PC-3 (cell line): Measurements from ENCODE around the gene GPR146. TPM values are rescaled to one million over a fixed set of nuclear protein-coding genes. Genes with fewer than 3 reads are reported as not detected.

Experiments used
- ATAC-seq: fragments of 200-7000 bp; cut with Tn5 transposase; 2 replicates; pipeline ENCODE4 v1.9.1; 2020; ENCODE audit warnings: mild to moderate bottlenecking, moderate library complexity
- BruUV-seq: library from RNA; stranded (reverse); fragments of 400-500 nt; replicated peaks from 2 replicates; lab custom pipeline; 2021; lab: Mats Ljungman, UMichigan
- CTCF ChIA-PET: fragments of 300-600 bp; sonication (Branson Sonifier 250); formaldehyde crosslinking; loops from one replicate; lab custom pipeline; 2022; ENCODE audit warnings: antibody characterized with exemption; lab: Charles Lee
- POLR2A ChIA-PET: fragments of 300-600 bp; sonication (Branson Sonifier 250); formaldehyde crosslinking; loops from one replicate; lab custom pipeline; 2022; ENCODE audit warnings: antibody characterized with exemption; ENCODE audit not compliant: unreplicated experiment; lab: Charles Lee
- DNase-seq: peaks from one replicate; pipeline ENCODE4 v3.0.0-alpha.2; 2015
- H2AFZ ChIP-seq: fragments of 300-600 bp; sonication (generic); 2 replicates; pipeline ENCODE4 v1.6.0; 2016; ENCODE audit warnings: antibody characterized with exemption, low read length
- H3F3A ChIP-seq: fragments of 300-600 bp; sonication (generic); one replicate; pipeline ENCODE4 v1.6.0; 2017; ENCODE audit warnings: antibody characterized with exemption, low read length, control low read depth, mild to moderate bottlenecking; ENCODE audit not compliant: unreplicated experiment
- H3K27ac ChIP-seq: fragments of 300-600 bp; sonication (generic); 2 replicates; pipeline ENCODE4 v1.5.1; 2016; ENCODE audit warnings: mild to moderate bottlenecking, low read length
- H3K27me3 ChIP-seq: fragments of 300-600 bp; sonication (generic); 2 replicates; pipeline ENCODE4 v1.6.1; 2016; ENCODE audit warnings: low read length, mixed read lengths
- H3K36me3 ChIP-seq: fragments of 300-600 bp; sonication (generic); 2 replicates; pipeline ENCODE4 v1.6.1; 2016; ENCODE audit warnings: low read depth, mixed run types, low read length, mixed read lengths
- H3K4me1 ChIP-seq: fragments of 300-600 bp; sonication (generic); 2 replicates; pipeline ENCODE4 v1.5.1; 2016; ENCODE audit warnings: low read length; ENCODE audit not compliant: insufficient read depth
- H3K4me2 ChIP-seq: fragments of 300-600 bp; sonication (generic); 2 replicates; pipeline ENCODE4 v1.6.0; 2016; ENCODE audit warnings: low read length
- H3K4me3 ChIP-seq: fragments of 300-600 bp; sonication (generic); 2 replicates; pipeline ENCODE4 v1.5.1; 2016; ENCODE audit warnings: mild to moderate bottlenecking, low read length, mixed read lengths
- H3K79me2 ChIP-seq: fragments of 300-600 bp; sonication (generic); 2 replicates; pipeline ENCODE4 v1.6.1; 2017; ENCODE audit warnings: low read length, mixed read lengths
- H3K9ac ChIP-seq: fragments of 300-600 bp; sonication (generic); 2 replicates; pipeline ENCODE4 v1.6.0; 2016; ENCODE audit warnings: mild to moderate bottlenecking, low read length
- H3K9me2 ChIP-seq: fragments of 300-600 bp; sonication (generic); replicated peaks from 2 replicates; pipeline ENCODE4 v1.6.1; 2016; ENCODE audit warnings: mixed run types, low read length, mixed read lengths
- H3K9me3 ChIP-seq: fragments of 300-600 bp; sonication (generic); 2 replicates; pipeline ENCODE4 v1.6.1; 2016; ENCODE audit warnings: low read length, mixed read lengths
- H4K20me1 ChIP-seq: fragments of 300-600 bp; sonication (generic); 2 replicates; pipeline ENCODE4 v1.6.1; 2016; ENCODE audit warnings: low read length, mixed read lengths
- EZH2 ChIP-seq: fragments of 300-600 bp; sonication (generic); IDR thresholded peaks from one replicate; pipeline ENCODE4 v1.6.1; 2017; ENCODE audit warnings: antibody characterized with exemption, mild to moderate bottlenecking, low read length; ENCODE audit not compliant: unreplicated experiment
- EZH2phosphoT487 ChIP-seq: fragments of 300-600 bp; sonication (generic); IDR thresholded peaks from 2 replicates; pipeline ENCODE4 v1.6.1; 2018; ENCODE audit warnings: mild to moderate bottlenecking, antibody characterized with exemption, low read length, borderline replicate concordance
- intact Hi-C: fragments of 100-400 bp; cut with micrococcal nuclease; formaldehyde crosslinking; loops from 2 replicates; pipeline ENCODE4 v1.9.0; 2023
- total RNA-seq: library from RNA; depleted of rRNA; stranded (reverse); fragments of >200 nt; gene quantifications from 2 replicates; pipeline ENCODE4 v1.2.3, GENCODE V29; 2014
- TF ChIP-seq, protein P1 (sequence below): fragments of 300-600 bp; sonication (generic); conservative IDR thresholded peaks from 2 replicates; pipeline ENCODE4 v1.5.1; 2017; ENCODE audit warnings: antibody characterized with exemption, low read depth, mild to moderate bottlenecking, low read length

The GPR146 gene
- total RNA-seq, 1 experiment from 2014 or later = 2.7 TPM

DNA sequence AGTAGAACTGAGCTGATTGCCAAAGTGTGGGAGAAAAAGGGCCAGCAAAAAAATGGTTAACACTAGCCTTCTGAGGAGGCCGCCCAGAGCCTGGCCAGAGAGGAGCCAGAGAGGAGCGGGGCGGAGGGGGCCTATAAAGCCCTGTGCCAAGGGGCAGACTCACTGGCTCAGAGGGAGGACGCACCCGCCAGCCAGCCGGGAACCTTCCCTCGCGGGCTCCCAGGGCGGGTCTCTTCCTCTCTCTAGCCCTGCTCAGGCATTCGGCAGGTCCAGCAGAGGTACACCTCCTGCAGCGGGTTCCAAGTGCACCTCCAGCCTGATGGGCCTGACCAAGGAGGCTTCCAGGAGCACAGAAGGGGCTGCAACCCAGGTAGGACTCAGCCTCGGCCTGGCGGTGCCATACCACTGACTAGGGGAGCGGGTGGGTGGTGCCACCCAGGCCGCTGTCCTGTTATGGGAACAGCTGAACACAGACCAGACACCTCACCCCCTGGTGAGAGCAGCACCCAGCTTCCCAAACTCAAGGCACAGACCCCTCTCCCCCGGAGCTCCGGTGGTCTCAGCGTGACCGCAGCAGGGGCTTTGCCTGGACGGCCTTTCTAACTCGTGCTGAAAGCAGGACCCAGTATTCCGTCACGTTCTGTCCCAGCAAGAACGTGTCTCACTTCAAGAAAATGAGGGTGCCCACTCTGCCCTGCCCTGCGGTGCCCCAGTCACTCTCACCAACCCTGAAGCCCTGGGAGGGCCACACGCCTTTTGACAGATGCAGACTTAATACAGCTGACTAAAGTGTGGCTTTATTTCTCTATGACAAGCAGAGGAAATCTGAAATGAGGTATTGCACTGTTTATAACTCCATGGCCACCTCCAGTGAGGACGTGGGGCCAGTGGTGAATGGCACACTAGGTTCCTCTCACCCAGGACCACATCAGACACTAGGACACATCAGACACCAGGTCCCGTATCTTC is 43.9 kb downstream of the GPR146 start, which contains the start of gene GPER1:
TSS of gene GPER1 (plus strand) at position 162 of the 969 bp plus-strand sequence. CDS start 3,616 bp downstream, outside the sequence.
- no peaks in the 10 kb centered on the region for H3F3A ChIP-seq
- H3K4me1 ChIP-seq = peaks cover 31% of the 10 kb centered on the region
- no peaks in the 10 kb centered on the region for H4K20me1 ChIP-seq
- peak within 1 kb of the TSS; percentile 82 for H2AFZ ChIP-seq
- H3K27ac ChIP-seq = peak within 1 kb of the TSS; percentile 57
- no peaks in the 10 kb centered on the region for H3K9me2 ChIP-seq
- H3K4me2 ChIP-seq = peak within 1 kb of the TSS; percentile 88
- DNase-seq (peak; percentile 67), ATAC-seq (peak; percentile 79)
- intact Hi-C loops = loop anchor here (1.0 to 5.0 kb wide), 3 partner anchors 57 to 89 kb away; no protein-coding TSS in a partner anchor
- peaks cover 5% of the 10 kb centered on the region for H3K79me2 ChIP-seq
- BruUV-seq = no TSS peak
- ChIA-PET CTCF (interaction anchor here (0.6 to 1.2 kb wide), 2 partner anchors 35 to 56 kb away, joined by 3 to 5 read pairs; no protein-coding TSS in a partner anchor), POLR2A (no interaction called here)
- peak within 1 kb of the TSS; percentile 71 for H3K9ac ChIP-seq
- H3K36me3 ChIP-seq = no peaks in the 10 kb centered on the region
- peak within 1 kb of the TSS; percentile 70 for H3K4me3 ChIP-seq
- H3K9me3 ChIP-seq = no peaks in the 10 kb centered on the region
- TF ChIP-seq, protein P1, sequence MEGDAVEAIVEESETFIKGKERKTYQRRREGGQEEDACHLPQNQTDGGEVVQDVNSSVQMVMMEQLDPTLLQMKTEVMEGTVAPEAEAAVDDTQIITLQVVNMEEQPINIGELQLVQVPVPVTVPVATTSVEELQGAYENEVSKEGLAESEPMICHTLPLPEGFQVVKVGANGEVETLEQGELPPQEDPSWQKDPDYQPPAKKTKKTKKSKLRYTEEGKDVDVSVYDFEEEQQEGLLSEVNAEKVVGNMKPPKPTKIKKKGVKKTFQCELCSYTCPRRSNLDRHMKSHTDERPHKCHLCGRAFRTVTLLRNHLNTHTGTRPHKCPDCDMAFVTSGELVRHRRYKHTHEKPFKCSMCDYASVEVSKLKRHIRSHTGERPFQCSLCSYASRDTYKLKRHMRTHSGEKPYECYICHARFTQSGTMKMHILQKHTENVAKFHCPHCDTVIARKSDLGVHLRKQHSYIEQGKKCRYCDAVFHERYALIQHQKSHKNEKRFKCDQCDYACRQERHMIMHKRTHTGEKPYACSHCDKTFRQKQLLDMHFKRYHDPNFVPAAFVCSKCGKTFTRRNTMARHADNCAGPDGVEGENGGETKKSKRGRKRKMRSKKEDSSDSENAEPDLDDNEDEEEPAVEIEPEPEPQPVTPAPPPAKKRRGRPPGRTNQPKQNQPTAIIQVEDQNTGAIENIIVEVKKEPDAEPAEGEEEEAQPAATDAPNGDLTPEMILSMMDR = no peak
- TF ChIP-seq EZH2 = no peak
- no peak for TF ChIP-seq EZH2phosphoT487
- no peaks in the 10 kb centered on the region for H3K27me3 ChIP-seq

DNA sequence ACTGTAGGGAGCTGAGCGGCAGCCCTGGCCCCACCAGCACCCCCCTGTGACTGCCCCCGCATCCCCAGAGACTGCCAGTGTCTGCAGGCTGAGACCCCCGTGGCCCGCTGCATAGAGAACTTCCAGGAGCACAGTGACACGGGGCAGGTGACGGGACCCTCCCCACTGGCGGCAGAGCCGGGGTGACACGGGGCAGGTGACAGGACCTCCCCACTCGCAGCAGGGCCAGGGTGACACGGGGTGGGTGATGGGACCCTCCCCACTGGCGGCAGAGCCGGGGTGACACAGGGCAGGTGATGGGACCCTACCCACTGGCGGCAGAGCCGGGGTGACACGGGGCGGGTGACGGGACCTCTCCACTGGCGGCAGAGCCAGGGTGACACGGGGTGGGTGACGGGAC is 45.9 kb downstream of the GPR146 start:
- Histone ChIP-seq H3K79me2 (peaks cover 5% of the 10 kb centered on the region), H3K4me1 (peaks cover 31% of the 10 kb centered on the region), H3K27ac (no peak overlapping the region), H3F3A (no peaks in the 10 kb centered on the region), H3K9me2 (no peaks in the 10 kb centered on the region), H3K9me3 (no peaks in the 10 kb centered on the region), H3K27me3 (no peaks in the 10 kb centered on the region), H4K20me1 (no peaks in the 10 kb centered on the region), H2AFZ (no peak overlapping the region), H3K9ac (no peak overlapping the region), H3K36me3 (no peaks in the 10 kb centered on the region), H3K4me2 (no peak overlapping the region), H3K4me3 (no peak overlapping the region)
- no peak for DNase-seq
- ATAC-seq = no peak
- ChIA-PET CTCF (no interaction called here), POLR2A (no interaction called here)
- TF ChIP-seq EZH2phosphoT487 (no peak), EZH2 (no peak)
- TF ChIP-seq, protein P1 = no peak
- intact Hi-C loops = no loop called here
- no TSS peak for BruUV-seq
